Inflammatory macrophage (primary cell): ENCODE measurements around the gene ANKRD30B.
"Not testable (repeated sequence)": the region's sequence is repeated elsewhere in the genome, so short reads cannot be mapped to it uniquely, and the experiment has no call there.

Source experiments
- DNase-seq, 2 donors: peaks; one replicate each; pipeline ENCODE4 v3.0.0-alpha.2; 2020 to 2022
- total RNA-seq, 18 experiments: gene quantifications; one replicate each; lab custom pipeline; 2026; ENCODE audit warnings: mixed read lengths in 6 of 18, inconsistent platforms in 2 of 18; lab: John Stamatoyannopoulos, UW

The ANKRD30B gene
- total RNA-seq: 0 to 0.22 (median 0) reads per million in 18 experiments

- DNase-seq: no peak
These were observed at the start of gene ANKRD30B for GRCh38 chr18:14747513-14748474. Gene ANKRD30B, plus strand, starts transcription at chr18:14748172. Its CDS starts 248 bp downstream, at chr18:14748420.

- not testable (repeated sequence) for DNase-seq
These were observed 46.5 kb upstream of the ANKRD30B start for GRCh38 chr18:14701286-14702040.

GRCh38 chr18:14709761-14710160, 38.2 kb upstream of the ANKRD30B start:
- not testable (repeated sequence) for DNase-seq

- not testable (repeated sequence) for DNase-seq
These were observed 26.4 kb upstream of the ANKRD30B start for GRCh38 chr18:14721569-14721968.

GRCh38 chr18:14739056-14739455, 8.9 kb upstream of the ANKRD30B start:
- not testable (repeated sequence) for DNase-seq

GRCh38 chr18:14746897-14747296, 1.1 kb upstream of the ANKRD30B start:
- no peak for DNase-seq

- no peak for DNase-seq
These were observed 524 bp downstream of the ANKRD30B start for GRCh38 chr18:14748496-14748895.

- DNase-seq: not testable (repeated sequence)
These were observed 15.6 kb downstream of the ANKRD30B start for GRCh38 chr18:14763566-14763965.

GRCh38 chr18:14767474-14767873, 19.5 kb downstream of the ANKRD30B start:
- DNase-seq: no peak

GRCh38 chr18:14768241-14768640, 20.3 kb downstream of the ANKRD30B start:
- no peak for DNase-seq

GRCh38 chr18:14769381-14769780, 21.4 kb downstream of the ANKRD30B start:
- DNase-seq: no peak

- DNase-seq: no peak
These were observed 28.8 kb downstream of the ANKRD30B start for GRCh38 chr18:14776801-14777200.

- no peak for DNase-seq
These were observed 33.7 kb downstream of the ANKRD30B start for GRCh38 chr18:14781671-14782070.

GRCh38 chr18:14784133-14784532, 36.2 kb downstream of the ANKRD30B start:
- DNase-seq: no peak

- DNase-seq: not testable (repeated sequence)
These were observed 48.9 kb downstream of the ANKRD30B start for GRCh38 chr18:14796876-14797275.

- DNase-seq: not testable (repeated sequence)
These were observed 50.2 kb downstream of the ANKRD30B start for GRCh38 chr18:14797969-14798764.

GRCh38 chr18:14811081-14811480, 63.1 kb downstream of the ANKRD30B start:
- not testable (repeated sequence) for DNase-seq

GRCh38 chr18:14826972-14827632, 79.1 kb downstream of the ANKRD30B start:
- not testable (repeated sequence) for DNase-seq

GRCh38 chr18:14841607-14842006, 93.6 kb downstream of the ANKRD30B start:
- DNase-seq: not testable (repeated sequence)

GRCh38 chr18:14851533-14851932, 103.6 kb downstream of the ANKRD30B start:
- DNase-seq: not testable (repeated sequence)

- DNase-seq: not testable (repeated sequence)
These were observed 107.7 kb downstream of the ANKRD30B start for GRCh38 chr18:14855634-14856033.

GRCh38 chr18:14856256-14856655, 108.3 kb downstream of the ANKRD30B start:
- not testable (repeated sequence) for DNase-seq
